A549 (cell line): Measurements from ENCODE around the gene KCNH2. TPM values are rescaled to one million over a fixed set of nuclear protein-coding genes. Genes with fewer than 3 reads are reported as not detected.

Source experiments
- ATAC-seq, 2 experiments: fragments of 200-7000 bp in 1 of 2; fragments of >200 bp in 1 of 2; cut with Nextera tagmentation in 1 of 2; cut with Tn5 transposase in 1 of 2; 3 replicates each; pipeline versions ENCODE4 v1.8.0 to v1.9.1; 2018 to 2020; ENCODE audit warnings: mild to moderate bottlenecking in 1 of 2, moderate library complexity in 1 of 2
- CTCF ChIA-PET: fragments of 300-600 bp; sonication (Branson Sonifier 250); formaldehyde crosslinking; extraction: SDS; loops from one replicate; lab custom pipeline; 2021; ENCODE audit warnings: antibody characterized with exemption, inconsistent platforms; lab: Yijun Ruan, JAX
- POLR2A ChIA-PET: fragments of 350-600 bp; formaldehyde crosslinking; extraction: SDS; loops from one replicate; lab custom pipeline; 2021; ENCODE audit warnings: antibody characterized with exemption, inconsistent platforms; lab: Yijun Ruan, JAX
- DNase-seq, 2 experiments: peaks; one replicate each; pipeline versions ENCODE4 v3.0.0 to v3.0.0-alpha.2; 2011 to 2016; ENCODE audit warnings: low read depth in 1 of 2, low spot score in 1 of 2
- FAIRE-seq: peaks from 2 replicates; lab custom pipeline; 2011; peaks lifted over from hg19 to GRCh38; lab: Jason Lieb, UNC
- H3K27ac ChIP-seq, 2 experiments: fragments of >200 bp; sonication (Bioruptor Twin); formaldehyde crosslinking; 3 replicates each; pipeline ENCODE4 v1.5.1; 2016 to 2017
- H3K4me1 ChIP-seq: fragments of >200 bp; sonication (Bioruptor Twin); formaldehyde crosslinking; 3 replicates; pipeline ENCODE4 v1.6.1; 2016
- H3K4me2 ChIP-seq: fragments of >200 bp; sonication (Bioruptor Twin); formaldehyde crosslinking; 3 replicates; pipeline ENCODE4 v1.6.1; 2016
- H3K4me3 ChIP-seq: fragments of >200 bp; sonication (Bioruptor Twin); formaldehyde crosslinking; 3 replicates; pipeline ENCODE4 v1.5.1; 2016
- H3K9me3 ChIP-seq: fragments of >200 bp; sonication (Bioruptor Twin); formaldehyde crosslinking; 3 replicates; pipeline ENCODE4 v1.6.1; 2016
- CBX8 ChIP-seq: fragments of 200-600 bp; sonication (generic); IDR thresholded peaks from 2 replicates; pipeline ENCODE4 v1.6.1; 2016
- CHD4 ChIP-seq: fragments of 200-600 bp; sonication (generic); IDR thresholded peaks from 2 replicates; pipeline ENCODE4 v1.6.1; 2016; ENCODE audit warnings: antibody characterized with exemption, mild to moderate bottlenecking, borderline replicate concordance
- EHF ChIP-seq: fragments of 250-450 bp; sonication (Bioruptor Pico); IDR thresholded peaks from 2 replicates; pipeline ENCODE4 v1.5.0; 2020; ENCODE audit warnings: mild to moderate bottlenecking
- EHMT2 ChIP-seq: fragments of 200-600 bp; sonication (generic); IDR thresholded peaks from 2 replicates; pipeline ENCODE4 v1.6.1; 2016; ENCODE audit warnings: antibody characterized with exemption, low read depth, mild to moderate bottlenecking, moderate library complexity
- ESRRA ChIP-seq: fragments of 150-350 bp; IDR thresholded peaks from 2 replicates; pipeline ENCODE4 v1.6.1; 2014; ENCODE audit warnings: mild to moderate bottlenecking, low read length, borderline replicate concordance
- FOSB ChIP-seq: fragments of 250-450 bp; sonication (Bioruptor Pico); IDR thresholded peaks from 2 replicates; pipeline ENCODE4 v1.5.0; 2020; ENCODE audit warnings: mild to moderate bottlenecking, moderate library complexity
- GATA3 ChIP-seq: IDR thresholded peaks from 2 replicates; pipeline ENCODE4 v1.6.1; 2012; ENCODE audit warnings: borderline replicate concordance
- HEYL ChIP-seq: fragments of 250-450 bp; sonication (Bioruptor Pico); IDR thresholded peaks from 2 replicates; pipeline ENCODE4 v1.8.0; 2021; ENCODE audit warnings: mild to moderate bottlenecking, moderate library complexity
- HOXA7 ChIP-seq: fragments of 250-450 bp; sonication (Bioruptor Pico); IDR thresholded peaks from 2 replicates; pipeline ENCODE4 v1.5.0; 2020; ENCODE audit warnings: mild to moderate bottlenecking, moderate library complexity
- HOXB13 ChIP-seq: fragments of 250-450 bp; sonication (Bioruptor Pico); IDR thresholded peaks from 2 replicates; pipeline ENCODE4 v1.5.0; 2020; ENCODE audit warnings: low read depth, mild to moderate bottlenecking, moderate library complexity
- JUN ChIP-seq, 2 experiments: fragments of >200 bp; sonication (Bioruptor Twin); formaldehyde crosslinking; IDR thresholded peaks; 2 replicates in 1 of 2; 3 replicates in 1 of 2; pipeline ENCODE4 v1.6.1; 2016 to 2017
- KDM5A ChIP-seq: fragments of 200-600 bp; sonication (generic); IDR thresholded peaks from 2 replicates; pipeline ENCODE4 v1.6.1; 2016; ENCODE audit warnings: antibody characterized with exemption, mild to moderate bottlenecking
- MAFK ChIP-seq: fragments of 450-650 bp; IDR thresholded peaks from 2 replicates; pipeline ENCODE4 v1.6.1; 2014; ENCODE audit not compliant: partially characterized antibody
- MYC ChIP-seq: IDR thresholded peaks from 2 replicates; pipeline ENCODE4 v1.6.1; 2012; ENCODE audit warnings: mild to moderate bottlenecking, inconsistent platforms, low read length, improper control_type of control experiment, borderline replicate concordance
- RAD21 ChIP-seq, 2 experiments: fragments of >200 bp in 1 of 2; sonication (Bioruptor Twin) in 1 of 2; formaldehyde crosslinking in 1 of 2; IDR thresholded peaks in 1 of 2; conservative IDR thresholded peaks in 1 of 2; 2 replicates in 1 of 2; 3 replicates in 1 of 2; pipeline ENCODE4 v1.6.1; 2012 to 2018; ENCODE audit warnings: inconsistent platforms in 1 of 2
- RNF2 ChIP-seq: fragments of 200-600 bp; sonication (generic); IDR thresholded peaks from 2 replicates; pipeline ENCODE4 v1.6.1; 2016; ENCODE audit warnings: low read depth, mild to moderate bottlenecking, antibody characterized with exemption, moderate library complexity, borderline replicate concordance
- SMC3 ChIP-seq: fragments of >200 bp; sonication (Bioruptor Twin); formaldehyde crosslinking; IDR thresholded peaks from 3 replicates; pipeline ENCODE4 v1.6.1; 2018; ENCODE audit warnings: inconsistent platforms
- ZSCAN20 ChIP-seq: fragments of 250-450 bp; sonication (Bioruptor Pico); IDR thresholded peaks from 2 replicates; pipeline ENCODE4 v1.8.0; 2022; ENCODE audit warnings: mild to moderate bottlenecking, moderate library complexity
- WGBS: methylation state at CpG from one replicate; pipeline ENCODE4 v1.1.6; 2017; ENCODE audit errors: missing lambda C conversion rate; 5-methylcytosine and 5-hydroxymethylcytosine counted together
- polyA plus RNA-seq, 4 experiments: library from polyadenylated mRNA; depleted of rRNA in 3 of 4; stranded (reverse); fragments of >200 nt; fragmentation: RNase III in 1 of 4; extraction: RNeasy Plus Mini Kit Qiagen cat#74134 plus additional on column Dnase treatment in 1 of 4; gene quantifications; 2 replicates in 3 of 4; 3 replicates in 1 of 4; pipeline ENCODE4 v1.2.3, GENCODE V29; 2011 to 2017
- TF ChIP-seq, protein P1 (sequence below): fragments of 250-450 bp; sonication (Bioruptor Pico); IDR thresholded peaks from 2 replicates; pipeline ENCODE4 v1.5.0; 2020; ENCODE audit warnings: low read depth, mild to moderate bottlenecking, moderate library complexity
- TF ChIP-seq, protein P2 (sequence below): fragments of 250-450 bp; sonication (Bioruptor Pico); IDR thresholded peaks from 2 replicates; pipeline ENCODE4 v1.5.0; 2021; ENCODE audit warnings: mild to moderate bottlenecking, moderate library complexity, borderline replicate concordance
- TF ChIP-seq, protein P3 (sequence below): fragments of 450-650 bp; IDR thresholded peaks from 2 replicates; pipeline ENCODE4 v1.6.1; 2014; ENCODE audit warnings: antibody characterized with exemption
- TF ChIP-seq, protein P4 (sequence below): fragments of >200 bp; sonication (Bioruptor Twin); formaldehyde crosslinking; IDR thresholded peaks from 2 replicates; pipeline ENCODE4 v1.6.1; 2016

The KCNH2 gene
- polyA plus RNA-seq, 2 of the 4 experiments (the other 2 are of a cell fraction) = 0.26 to 0.41 TPM

DNA sequence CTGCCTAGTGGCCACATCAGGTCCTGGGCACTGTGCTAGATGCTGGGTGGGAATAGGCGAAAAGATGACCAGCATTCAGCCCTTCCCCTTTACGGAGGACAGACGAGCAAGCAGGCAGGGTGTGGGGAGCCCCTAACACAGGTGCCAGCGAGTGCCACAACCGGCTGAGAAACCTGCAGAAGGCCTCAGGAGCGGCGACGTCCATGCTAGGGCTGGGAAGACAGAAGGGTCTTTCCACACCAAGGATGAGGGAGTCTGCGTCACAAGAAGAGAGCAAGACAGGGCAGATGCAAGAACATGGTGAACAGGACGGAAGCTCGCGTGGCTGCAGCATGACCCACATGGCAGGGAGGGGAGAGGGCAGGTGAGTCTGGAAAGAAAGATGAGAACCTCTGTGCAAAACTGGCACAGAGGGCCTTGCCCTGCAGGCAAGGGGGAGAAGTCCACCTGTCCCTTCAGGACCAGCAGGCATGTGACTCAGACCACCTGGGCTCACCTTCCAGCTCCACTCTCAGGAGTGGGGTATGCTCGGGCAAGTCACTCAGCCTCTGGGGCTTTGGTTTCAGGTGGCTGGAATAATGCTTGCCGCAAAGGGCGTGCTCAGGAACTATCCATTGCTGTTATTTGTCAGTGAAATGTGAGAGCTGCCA, 36.6 kb downstream of the KCNH2 start:
- DNase-seq = no peak
- no peak for FAIRE-seq

DNA sequence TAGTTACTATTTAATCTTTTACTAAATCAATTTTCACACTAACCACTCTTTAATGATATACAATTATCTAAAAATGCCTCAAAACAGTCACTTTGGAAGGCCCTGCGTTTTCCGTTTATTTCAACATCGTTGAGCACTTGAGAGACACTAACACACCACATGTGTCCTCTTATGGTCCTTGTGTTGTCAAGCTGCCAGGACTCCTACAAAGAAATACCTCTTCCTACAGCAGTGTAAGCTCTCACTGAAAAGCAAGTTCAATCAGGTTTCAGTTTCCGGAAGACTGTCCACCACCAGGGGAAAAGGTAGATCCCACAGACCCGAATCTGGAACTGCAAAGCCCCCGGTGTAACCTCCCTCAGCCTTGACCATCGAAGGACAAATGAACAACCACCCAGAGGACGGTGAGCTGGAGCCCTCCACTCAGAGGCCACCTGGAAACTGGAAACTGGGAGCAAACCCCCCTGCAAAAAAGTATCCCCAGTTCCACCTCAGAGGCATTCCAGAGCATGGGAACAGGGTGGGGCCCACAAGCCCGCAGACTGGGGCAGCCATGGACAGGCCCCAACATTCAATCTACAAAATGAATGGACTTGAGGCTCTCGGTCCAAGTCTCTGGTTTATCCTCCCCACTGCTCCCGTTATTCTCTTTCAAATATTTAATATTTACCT, 37.6 kb downstream of the KCNH2 start:
- POLR2A ChIA-PET = no interaction called here
- Histone ChIP-seq H3K4me2 (no peak overlapping the region), H3K4me1 (no peaks in the 10 kb centered on the region), H3K27ac (no peak overlapping the region), H3K9me3 (no peaks in the 10 kb centered on the region), H3K4me3 (no peak overlapping the region)
- CTCF ChIA-PET = interaction anchor here (1.2 to 3.1 kb wide), 2 partner anchors 42 to 78 kb away, joined by 3 to 9 read pairs; no protein-coding TSS in a partner anchor
- ATAC-seq (no peak), FAIRE-seq (no peak), DNase-seq (no peak)
- 34% methylated on average over 11 of the region's 11 CpGs for WGBS
- no peak for TF ChIP-seq SMC3
- TF ChIP-seq, protein P1, sequence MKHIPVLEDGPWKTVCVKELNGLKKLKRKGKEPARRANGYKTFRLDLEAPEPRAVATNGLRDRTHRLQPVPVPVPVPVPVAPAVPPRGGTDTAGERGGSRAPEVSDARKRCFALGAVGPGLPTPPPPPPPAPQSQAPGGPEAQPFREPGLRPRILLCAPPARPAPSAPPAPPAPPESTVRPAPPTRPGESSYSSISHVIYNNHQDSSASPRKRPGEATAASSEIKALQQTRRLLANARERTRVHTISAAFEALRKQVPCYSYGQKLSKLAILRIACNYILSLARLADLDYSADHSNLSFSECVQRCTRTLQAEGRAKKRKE = no peak
- TF ChIP-seq ESRRA = no peak
- TF ChIP-seq RAD21 (conservative IDR thresholded peaks at IDR 0.05 in 1 of 2, IDR thresholded peaks at IDR 0.05 in 1 of 2) = no peak
- no peak for TF ChIP-seq MAFK
- no peak for TF ChIP-seq CHD4
- no peak for TF ChIP-seq EHF (CRISPR knock-in tag)
- TF ChIP-seq FOSB (CRISPR knock-in tag) = no peak
- no peak for TF ChIP-seq ZSCAN20
- no peak for TF ChIP-seq HOXA7 (CRISPR knock-in tag)
- no peak for TF ChIP-seq HEYL
- TF ChIP-seq GATA3 = no peak

More for the DNA sequence above, 36.6 kb downstream of the KCNH2 start:
- ATAC-seq = no peak
- ChIA-PET POLR2A (no interaction called here), CTCF (interaction anchor here (1.1 to 4.5 kb wide), 3 partner anchors 13 to 43 kb away, joined by 5 to 18 read pairs (median 9); no protein-coding TSS in a partner anchor)
- WGBS = 63% methylated on average over 15 of the region's 15 CpGs
- H3K4me2 ChIP-seq = no peak overlapping the region
- no peak overlapping the region for H3K27ac ChIP-seq
- H3K4me3 ChIP-seq = no peak overlapping the region
- no peaks in the 10 kb centered on the region for H3K4me1 ChIP-seq
- no peak for TF ChIP-seq MYC
- TF ChIP-seq, protein P1 = no peak
- no peak for TF ChIP-seq EHMT2
- no peak for TF ChIP-seq RNF2
- TF ChIP-seq CBX8 = no peak
- TF ChIP-seq, protein P2, sequence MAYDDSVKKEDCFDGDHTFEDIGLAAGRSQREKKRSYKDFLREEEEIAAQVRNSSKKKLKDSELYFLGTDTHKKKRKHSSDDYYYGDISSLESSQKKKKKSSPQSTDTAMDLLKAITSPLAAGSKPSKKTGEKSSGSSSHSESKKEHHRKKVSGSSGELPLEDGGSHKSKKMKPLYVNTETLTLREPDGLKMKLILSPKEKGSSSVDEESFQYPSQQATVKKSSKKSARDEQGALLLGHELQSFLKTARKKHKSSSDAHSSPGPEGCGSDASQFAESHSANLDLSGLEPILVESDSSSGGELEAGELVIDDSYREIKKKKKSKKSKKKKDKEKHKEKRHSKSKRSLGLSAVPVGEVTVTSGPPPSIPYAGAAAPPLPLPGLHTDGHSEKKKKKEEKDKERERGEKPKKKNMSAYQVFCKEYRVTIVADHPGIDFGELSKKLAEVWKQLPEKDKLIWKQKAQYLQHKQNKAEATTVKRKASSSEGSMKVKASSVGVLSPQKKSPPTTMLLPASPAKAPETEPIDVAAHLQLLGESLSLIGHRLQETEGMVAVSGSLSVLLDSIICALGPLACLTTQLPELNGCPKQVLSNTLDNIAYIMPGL (CRISPR knock-in tag) = no peak
- TF ChIP-seq, protein P3, sequence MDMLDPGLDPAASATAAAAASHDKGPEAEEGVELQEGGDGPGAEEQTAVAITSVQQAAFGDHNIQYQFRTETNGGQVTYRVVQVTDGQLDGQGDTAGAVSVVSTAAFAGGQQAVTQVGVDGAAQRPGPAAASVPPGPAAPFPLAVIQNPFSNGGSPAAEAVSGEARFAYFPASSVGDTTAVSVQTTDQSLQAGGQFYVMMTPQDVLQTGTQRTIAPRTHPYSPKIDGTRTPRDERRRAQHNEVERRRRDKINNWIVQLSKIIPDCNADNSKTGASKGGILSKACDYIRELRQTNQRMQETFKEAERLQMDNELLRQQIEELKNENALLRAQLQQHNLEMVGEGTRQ = no peak
- no peak for TF ChIP-seq JUN (IDR thresholded peaks at IDR 0.05)
- no peak for TF ChIP-seq KDM5A
- TF ChIP-seq, protein P4, sequence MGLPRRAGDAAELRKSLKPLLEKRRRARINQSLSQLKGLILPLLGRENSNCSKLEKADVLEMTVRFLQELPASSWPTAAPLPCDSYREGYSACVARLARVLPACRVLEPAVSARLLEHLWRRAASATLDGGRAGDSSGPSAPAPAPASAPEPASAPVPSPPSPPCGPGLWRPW = no peak
- TF ChIP-seq HOXB13 = no peak
- no peak for TF ChIP-seq HEYL
- H3K9me3 ChIP-seq = no peaks in the 10 kb centered on the region
